ENCODE data around the gene VWF.

- TF ChIP-seq, protein P1, sequence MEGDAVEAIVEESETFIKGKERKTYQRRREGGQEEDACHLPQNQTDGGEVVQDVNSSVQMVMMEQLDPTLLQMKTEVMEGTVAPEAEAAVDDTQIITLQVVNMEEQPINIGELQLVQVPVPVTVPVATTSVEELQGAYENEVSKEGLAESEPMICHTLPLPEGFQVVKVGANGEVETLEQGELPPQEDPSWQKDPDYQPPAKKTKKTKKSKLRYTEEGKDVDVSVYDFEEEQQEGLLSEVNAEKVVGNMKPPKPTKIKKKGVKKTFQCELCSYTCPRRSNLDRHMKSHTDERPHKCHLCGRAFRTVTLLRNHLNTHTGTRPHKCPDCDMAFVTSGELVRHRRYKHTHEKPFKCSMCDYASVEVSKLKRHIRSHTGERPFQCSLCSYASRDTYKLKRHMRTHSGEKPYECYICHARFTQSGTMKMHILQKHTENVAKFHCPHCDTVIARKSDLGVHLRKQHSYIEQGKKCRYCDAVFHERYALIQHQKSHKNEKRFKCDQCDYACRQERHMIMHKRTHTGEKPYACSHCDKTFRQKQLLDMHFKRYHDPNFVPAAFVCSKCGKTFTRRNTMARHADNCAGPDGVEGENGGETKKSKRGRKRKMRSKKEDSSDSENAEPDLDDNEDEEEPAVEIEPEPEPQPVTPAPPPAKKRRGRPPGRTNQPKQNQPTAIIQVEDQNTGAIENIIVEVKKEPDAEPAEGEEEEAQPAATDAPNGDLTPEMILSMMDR (IDR thresholded peaks at IDR 0.05; ENCODE audit: insufficient read depth, low read length): no peak
- no peak for TF ChIP-seq POLR2AphosphoS5 (IDR thresholded peaks at IDR 0.05; ENCODE audit: low read depth)
Observed at GRCh38 chr12:6074427-6074826, 50.0 kb downstream of the VWF start.
